B cell (primary cell): Measurements from ENCODE around the gene GABRD. TPM values are rescaled to one million over a fixed set of nuclear protein-coding genes. Genes with fewer than 3 reads are reported as not detected.

Experiments used
- ATAC-seq: fragments of 200-7000 bp; cut with Tn5 transposase; one replicate; pipeline ENCODE4 v1.10.0; 2021; ENCODE audit warnings: low read depth, mild to moderate bottlenecking, moderate number of reproducible peaks, moderate library complexity
- CTCF ChIA-PET: fragments of 350-600 bp; sonication (Branson Sonifier 250); formaldehyde crosslinking; loops from one replicate; lab custom pipeline; 2021; ENCODE audit warnings: antibody characterized with exemption, inconsistent platforms; lab: Charles Lee
- POLR2A ChIA-PET: fragments of 350-600 bp; sonication (Branson Sonifier 250); formaldehyde crosslinking; loops from one replicate; lab custom pipeline; 2021; ENCODE audit warnings: antibody characterized with exemption; lab: Charles Lee
- DNase-seq: peaks from one replicate; pipeline ENCODE4 v3.0.0; 2013
- H2AFZ ChIP-seq: 2 replicates; pipeline ENCODE4 v1.6.1; 2012; ENCODE audit warnings: mild to moderate bottlenecking, low read depth, low read length; ENCODE audit not compliant: insufficient read depth, poor library complexity, severe bottlenecking
- H3K27ac ChIP-seq, 2 donors: 1 replicate in 1 of 2; 2 replicates in 1 of 2; pipeline ENCODE4 v1.5.1; 2012 to 2013; ENCODE audit warnings: low read length in 2 of 2, mild to moderate bottlenecking in 2 of 2, moderate library complexity in 1 of 2
- H3K27me3 ChIP-seq, 4 experiments: fragments of 200-600 bp in 1 of 4; sonication (generic) in 1 of 4; replicated peaks in 1 of 4; 1 replicate in 2 of 4; 2 replicates in 2 of 4; pipeline versions ENCODE4 v1.6.1 to v1.7.0; 2013 to 2016; ENCODE audit warnings: low read length in 3 of 4, mild to moderate bottlenecking in 2 of 4, mixed read lengths in 1 of 4, moderate library complexity in 1 of 4; ENCODE audit not compliant: insufficient read depth in 4 of 4, control insufficient read depth in 3 of 4; ENCODE audit errors: control extremely low read depth in 1 of 4
- H3K36me3 ChIP-seq, 2 experiments: replicated peaks in 1 of 2; 1 replicate in 1 of 2; 2 replicates in 1 of 2; pipeline versions ENCODE4 v1.6.1 to v1.7.1; 2013; ENCODE audit warnings: low read length in 1 of 2; ENCODE audit not compliant: insufficient read depth in 2 of 2, control insufficient read depth in 1 of 2; ENCODE audit errors: control extremely low read depth in 1 of 2, extremely low read depth in 1 of 2
- H3K4me1 ChIP-seq, 2 donors: fragments of 200-600 bp in 1 of 2; sonication (generic) in 1 of 2; 1 replicate in 1 of 2; 2 replicates in 1 of 2; pipeline versions ENCODE4 v1.5.1 to v1.6.1; 2013 to 2017; ENCODE audit warnings: low read length in 2 of 2; ENCODE audit not compliant: control insufficient read depth in 2 of 2, insufficient read depth in 2 of 2
- H3K4me2 ChIP-seq: replicated peaks from 2 replicates; pipeline ENCODE3; 2012; ENCODE audit warnings: mild to moderate bottlenecking, low read depth, low read length; ENCODE audit not compliant: poor library complexity, severe bottlenecking
- H3K4me3 ChIP-seq, 5 experiments: fragments of 200-600 bp in 1 of 5; sonication (generic) in 1 of 5; 1 replicate in 3 of 5; 2 replicates in 2 of 5; pipeline versions ENCODE4 v1.5.1 to v1.7.0; 2011 to 2016; ENCODE audit warnings: low read length in 4 of 5, mild to moderate bottlenecking in 4 of 5, low read depth in 2 of 5, control low read depth in 1 of 5, moderate library complexity in 1 of 5; ENCODE audit not compliant: insufficient read depth in 1 of 5; ENCODE audit errors: control extremely low read depth in 1 of 5, extremely low read depth in 1 of 5
- H3K79me2 ChIP-seq: fragments of 200-600 bp; sonication (generic); one replicate; pipeline ENCODE4 v1.6.0; 2016; ENCODE audit warnings: low read length; ENCODE audit not compliant: control insufficient read depth, insufficient read depth
- H3K9ac ChIP-seq: fragments of 200-600 bp; sonication (generic); 2 replicates; pipeline ENCODE4 v1.6.1; 2017; ENCODE audit warnings: mild to moderate bottlenecking, low read length, moderate library complexity
- H3K9me3 ChIP-seq, 3 donors: one replicate each; pipeline versions ENCODE4 v1.6.1 to v1.7.1; 2013; ENCODE audit warnings: low read length in 2 of 3; ENCODE audit not compliant: control insufficient read depth in 2 of 3, insufficient read depth in 1 of 3; ENCODE audit errors: control extremely low read depth in 1 of 3
- H4K20me1 ChIP-seq: 2 replicates; pipeline ENCODE4 v1.6.0; 2012; ENCODE audit warnings: mild to moderate bottlenecking, low read length; ENCODE audit not compliant: insufficient read depth, control insufficient read depth, poor library complexity, severe bottlenecking
- H3K27ac Mint-ChIP-seq: one replicate; pipeline ENCODE4 v1.8.0; 2021; ENCODE audit warnings: mixed read lengths
- H3K27me3 Mint-ChIP-seq: one replicate; pipeline ENCODE4 v1.8.0; 2021; ENCODE audit warnings: mixed read lengths
- H3K4me1 Mint-ChIP-seq: one replicate; pipeline ENCODE4 v1.8.0; 2021; ENCODE audit warnings: mixed read lengths
- H3K4me3 Mint-ChIP-seq: one replicate; pipeline ENCODE4 v1.8.0; 2021; ENCODE audit warnings: mixed read lengths
- H3K9me3 Mint-ChIP-seq: one replicate; pipeline ENCODE4 v1.8.0; 2022; ENCODE audit warnings: mixed read lengths; ENCODE audit not compliant: insufficient read depth
- EZH2 ChIP-seq: IDR thresholded peaks from 2 replicates; pipeline ENCODE4 v1.6.1; 2012; ENCODE audit warnings: borderline replicate concordance, low read depth, mild to moderate bottlenecking, moderate library complexity, low read length; ENCODE audit not compliant: insufficient read depth, poor library complexity, severe bottlenecking
- WGBS: methylation state at CpG from one replicate; pipeline ENCODE4 v1.1.5; 2013; ENCODE audit warnings: missing lambda C conversion rate; ENCODE audit not compliant: insufficient coverage; 5-methylcytosine and 5-hydroxymethylcytosine counted together
- intact Hi-C: fragments of 100-400 bp; cut with micrococcal nuclease; formaldehyde crosslinking; loops from one replicate; pipeline ENCODE4 v1.10.0; 2022
- polyA plus RNA-seq: library from polyadenylated mRNA; depleted of rRNA; stranded (reverse); fragments of >200 nt; gene quantifications from 2 replicates; pipeline ENCODE4 v1.2.3, GENCODE V29; 2012
- total RNA-seq, 2 donors: library from RNA; stranded (reverse); fragments of 120-200 nt in 1 of 2; gene quantifications; 1 replicate in 1 of 2; 2 replicates in 1 of 2; pipeline versions ENCODE4 v1.2.3 to v1.2.4, GENCODE V29; 2013 to 2022
- TF ChIP-seq, protein P1 (sequence below): fragments of 200-600 bp; IDR thresholded peaks from one replicate; pipeline ENCODE4 v1.8.0; 2022; ENCODE audit warnings: antibody characterized with exemption, mild to moderate bottlenecking

The GABRD gene
- total and polyA plus RNA-seq, 2 donors (not counting 1 experiment from before 2014, with no cell fraction given) = not detected

DNA sequence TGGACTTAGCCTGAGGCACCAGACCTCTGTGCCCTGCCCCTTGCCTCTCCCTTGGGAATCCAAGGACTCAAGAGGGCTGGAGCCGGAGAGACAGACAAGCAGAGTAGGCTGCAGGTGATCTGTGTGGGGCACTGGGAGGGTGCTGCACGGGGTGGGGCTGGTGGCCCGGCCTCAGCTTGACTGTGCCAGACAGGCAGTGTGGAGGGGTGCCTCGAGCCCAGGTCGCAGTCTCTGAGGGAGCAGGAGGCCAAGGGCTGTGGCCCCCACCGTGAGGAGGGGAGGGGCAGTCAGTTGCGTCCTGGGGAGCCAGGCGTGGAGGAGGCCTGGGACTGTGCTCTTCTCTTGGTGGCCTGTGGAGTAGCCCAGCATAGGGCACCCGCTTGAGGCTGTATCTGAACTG, 4.0 kb downstream of the GABRD start:
- Mint-ChIP-seq H3K9me3 (no peaks in the 10 kb centered on the region), H3K27ac (no peak overlapping the region), H3K27me3 (peaks cover 39% of the 10 kb centered on the region), H3K4me1 (peaks cover 9% of the 10 kb centered on the region), H3K4me3 (no peak overlapping the region)
- H3K79me2 ChIP-seq = no peaks in the 10 kb centered on the region
- POLR2A ChIA-PET = no interaction called here
- H3K9me3 ChIP-seq = peaks cover 0 to 4% (median 0%) of the 10 kb centered on the region in 3 donors
- TF ChIP-seq, protein P1, sequence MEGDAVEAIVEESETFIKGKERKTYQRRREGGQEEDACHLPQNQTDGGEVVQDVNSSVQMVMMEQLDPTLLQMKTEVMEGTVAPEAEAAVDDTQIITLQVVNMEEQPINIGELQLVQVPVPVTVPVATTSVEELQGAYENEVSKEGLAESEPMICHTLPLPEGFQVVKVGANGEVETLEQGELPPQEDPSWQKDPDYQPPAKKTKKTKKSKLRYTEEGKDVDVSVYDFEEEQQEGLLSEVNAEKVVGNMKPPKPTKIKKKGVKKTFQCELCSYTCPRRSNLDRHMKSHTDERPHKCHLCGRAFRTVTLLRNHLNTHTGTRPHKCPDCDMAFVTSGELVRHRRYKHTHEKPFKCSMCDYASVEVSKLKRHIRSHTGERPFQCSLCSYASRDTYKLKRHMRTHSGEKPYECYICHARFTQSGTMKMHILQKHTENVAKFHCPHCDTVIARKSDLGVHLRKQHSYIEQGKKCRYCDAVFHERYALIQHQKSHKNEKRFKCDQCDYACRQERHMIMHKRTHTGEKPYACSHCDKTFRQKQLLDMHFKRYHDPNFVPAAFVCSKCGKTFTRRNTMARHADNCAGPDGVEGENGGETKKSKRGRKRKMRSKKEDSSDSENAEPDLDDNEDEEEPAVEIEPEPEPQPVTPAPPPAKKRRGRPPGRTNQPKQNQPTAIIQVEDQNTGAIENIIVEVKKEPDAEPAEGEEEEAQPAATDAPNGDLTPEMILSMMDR = no peak
- TF ChIP-seq EZH2 = no peak
- H3K4me2 ChIP-seq = no peak overlapping the region
- H3K4me1 ChIP-seq = peaks cover 18 to 20% of the 10 kb centered on the region in 2 donors
- peaks cover 0 to 48% (median 9%) of the 10 kb centered on the region in 4 experiments for H3K27me3 ChIP-seq
- no peak for DNase-seq
- H2AFZ ChIP-seq = no peak overlapping the region
- CTCF ChIA-PET = no interaction called here
- no peak overlapping the region for H3K9ac ChIP-seq
- no peak overlapping the region for H3K4me3 ChIP-seq
- no peaks in the 10 kb centered on the region for H4K20me1 ChIP-seq
- intact Hi-C loops = no loop called here
- no peaks in the 10 kb centered on the region for H3K36me3 ChIP-seq
- no peak overlapping the region for H3K27ac ChIP-seq
- no peak for ATAC-seq
- WGBS = 81% methylated on average over 9 of the region's 9 CpGs

DNA sequence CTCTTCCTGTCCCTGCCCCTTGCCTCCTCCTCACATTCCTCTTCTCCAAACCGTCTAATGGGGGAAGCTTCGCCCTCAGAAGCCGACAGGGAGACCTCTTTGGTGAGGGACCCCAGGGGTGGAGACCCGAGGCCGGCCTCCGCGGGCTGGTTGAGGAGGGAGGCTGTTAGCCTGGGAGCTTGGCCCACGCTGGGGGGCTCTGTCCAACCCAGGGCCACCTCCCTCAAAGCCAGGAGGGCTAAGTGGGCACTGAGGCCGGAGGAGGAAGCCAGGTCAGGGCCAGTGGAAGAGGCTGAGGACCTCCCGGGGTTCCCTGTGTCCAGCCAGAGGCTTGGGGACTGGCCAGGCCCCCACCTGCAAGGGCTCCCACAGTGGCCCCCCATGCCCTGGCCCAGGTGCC, 5.3 kb downstream of the GABRD start:
- POLR2A ChIA-PET = no interaction called here
- TF ChIP-seq EZH2 = no peak
- TF ChIP-seq, protein P1 = no peak
- Histone ChIP-seq H3K9ac (no peak overlapping the region), H3K4me1 (peaks cover 23 to 27% of the 10 kb centered on the region in 2 donors), H3K79me2 (no peaks in the 10 kb centered on the region), H3K27ac (no peak overlapping the region), H3K4me3 (no peak overlapping the region), H3K27me3 (peaks cover 0 to 40% (median 6%) of the 10 kb centered on the region in 4 experiments), H3K36me3 (no peaks in the 10 kb centered on the region), H3K9me3 (peaks cover 0 to 4% (median 0%) of the 10 kb centered on the region in 3 donors), H2AFZ (no peak overlapping the region), H4K20me1 (no peaks in the 10 kb centered on the region), H3K4me2 (no peak overlapping the region)
- CTCF ChIA-PET = no interaction called here
- WGBS = 95% methylated on average over 8 of the region's 10 CpGs
- Mint-ChIP-seq H3K27ac (no peak overlapping the region), H3K27me3 (peaks cover 34% of the 10 kb centered on the region), H3K4me1 (peaks cover 12% of the 10 kb centered on the region), H3K9me3 (no peaks in the 10 kb centered on the region), H3K4me3 (no peak overlapping the region)
- intact Hi-C loops = no loop called here
- DNase-seq (no peak), ATAC-seq (no peak)
